GM19328 (cell line): ENCODE data around the gene MBP.

Experiments used
- ATAC-seq: cut with Tn5 transposase; IDR thresholded peaks from one replicate; pipeline ENCODE4 v1.9.1; 2021; ENCODE audit warnings: mild to moderate bottlenecking, moderate library complexity; ENCODE audit not compliant: unreplicated experiment

The MBP gene

DNA sequence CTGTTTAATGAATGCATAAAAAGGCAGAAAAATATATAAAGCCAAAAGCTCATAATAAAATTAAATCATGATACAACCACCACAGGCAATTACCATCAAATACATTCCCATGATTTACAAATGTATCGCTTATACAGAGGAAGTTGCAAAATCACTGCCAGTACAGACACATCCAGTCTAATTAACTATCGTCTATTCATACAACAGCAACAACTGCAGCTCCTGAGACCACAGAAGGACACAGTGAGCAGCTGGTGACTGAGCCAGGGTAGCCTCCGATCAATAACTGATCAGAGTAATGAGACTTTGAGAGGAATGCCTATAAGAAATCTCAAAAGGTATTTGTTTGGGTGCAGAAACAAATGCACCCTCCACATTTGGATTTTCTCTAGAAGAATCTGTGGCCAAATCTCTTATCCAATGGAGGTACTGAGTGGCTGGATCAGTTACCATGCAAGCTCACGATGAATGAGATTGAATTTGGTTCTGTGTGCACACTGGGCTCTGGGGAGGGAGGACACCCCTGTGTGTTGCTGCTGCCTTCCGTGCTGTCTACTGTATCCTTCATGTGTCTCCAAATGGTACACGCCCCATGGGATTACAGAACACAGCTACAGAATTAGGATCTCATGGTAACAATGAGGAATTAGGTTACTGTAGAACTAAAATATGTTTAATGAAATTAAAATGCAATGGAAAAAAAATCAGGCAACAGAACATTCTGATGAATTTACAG is 119.6 kb downstream of the MBP start:
- no peak for ATAC-seq

DNA sequence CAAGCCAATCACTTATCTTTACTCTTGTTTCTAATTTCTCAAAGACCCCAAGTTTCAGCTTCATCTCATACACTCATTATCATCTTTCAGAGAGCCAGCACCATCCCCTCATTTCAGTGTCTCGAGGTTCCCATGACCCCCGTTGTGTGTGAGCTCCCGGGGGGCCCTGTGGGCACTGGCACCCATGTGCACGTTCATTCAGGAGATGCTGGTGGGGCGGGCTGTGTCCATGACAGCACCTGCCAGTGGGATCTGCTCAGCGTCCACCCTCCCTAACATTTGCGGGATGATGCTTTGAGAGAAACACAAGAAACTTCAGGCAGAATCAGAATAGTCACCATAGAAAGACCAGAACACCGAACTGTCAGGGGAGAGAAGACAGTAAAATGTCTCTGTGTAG is 120.5 kb downstream of the MBP start:
- ATAC-seq = no peak

- no peak for ATAC-seq
Measured at GRCh38 chr18:77009675-77010074, 122.9 kb downstream of the MBP start.

- ATAC-seq = no peak
Measured at GRCh38 chr18:77008576-77009315, 123.8 kb downstream of the MBP start.

DNA sequence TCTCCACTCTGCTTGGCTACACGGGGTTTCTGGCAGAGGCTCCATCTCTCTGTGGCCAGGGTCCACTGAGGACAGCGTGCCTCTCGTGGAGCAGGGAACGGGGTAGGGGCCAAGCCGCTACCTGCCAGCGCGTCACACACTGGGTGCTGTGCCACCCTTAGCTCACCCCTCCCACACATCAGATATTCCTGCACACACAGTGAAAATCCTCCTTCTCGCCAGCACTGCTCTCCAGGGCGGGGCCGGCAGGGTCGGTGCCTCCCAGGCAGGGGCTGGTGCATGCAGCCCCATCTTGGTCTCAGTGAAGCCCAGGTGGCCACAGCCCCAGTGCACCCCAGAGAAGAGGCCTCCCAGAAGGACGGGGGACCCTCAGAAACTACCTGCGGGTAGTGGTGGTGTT is 124.6 kb downstream of the MBP start:
- no peak for ATAC-seq

- no peak for ATAC-seq
Measured at GRCh38 chr18:77007251-77007650, 125.3 kb downstream of the MBP start.

DNA sequence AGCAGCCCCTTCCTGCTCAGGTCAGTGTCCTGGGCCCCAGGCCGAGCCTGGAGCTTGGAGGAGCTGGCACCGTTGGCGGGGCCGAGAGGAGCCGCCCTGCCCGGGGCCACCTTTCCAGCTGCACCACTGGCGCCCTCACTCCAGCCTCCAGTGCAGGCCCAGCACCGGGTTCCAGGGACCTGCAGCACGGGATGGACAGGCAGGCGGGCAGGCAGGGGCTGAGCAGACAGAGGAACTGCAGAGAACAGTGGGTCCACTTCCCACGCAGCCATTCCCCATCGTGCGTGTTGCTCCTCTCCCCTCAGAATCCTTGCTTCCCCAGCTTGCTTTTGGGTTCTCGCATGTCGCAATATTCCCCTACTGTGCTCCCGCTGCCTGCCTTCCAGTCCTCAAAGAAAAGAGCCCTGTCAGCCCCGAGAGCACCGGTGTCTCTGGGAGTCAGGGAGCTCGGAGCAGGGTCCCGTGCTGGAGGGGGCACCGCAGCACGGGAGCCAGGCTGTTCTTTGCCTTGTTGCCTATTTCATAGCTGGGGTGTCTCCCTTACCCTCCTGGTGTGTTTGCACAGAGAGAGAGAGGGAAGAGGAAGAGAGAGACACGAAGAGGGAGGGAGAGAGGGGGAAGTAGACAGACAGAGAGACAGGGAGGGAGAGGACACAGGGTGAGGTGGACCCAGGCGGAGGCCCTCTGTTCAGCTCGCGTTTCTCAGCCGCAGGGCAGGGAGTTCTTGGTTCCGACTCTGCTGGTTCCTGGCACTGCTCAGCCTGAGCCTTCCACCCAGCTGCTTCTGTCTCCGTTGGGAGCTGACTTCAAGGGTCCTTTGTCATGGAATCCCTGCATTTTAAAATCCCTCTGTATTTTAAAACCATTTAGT is 126.0 kb downstream of the MBP start:
- ATAC-seq = no peak

- no peak for ATAC-seq
Measured at GRCh38 chr18:77005651-77006195, 126.9 kb downstream of the MBP start.

DNA sequence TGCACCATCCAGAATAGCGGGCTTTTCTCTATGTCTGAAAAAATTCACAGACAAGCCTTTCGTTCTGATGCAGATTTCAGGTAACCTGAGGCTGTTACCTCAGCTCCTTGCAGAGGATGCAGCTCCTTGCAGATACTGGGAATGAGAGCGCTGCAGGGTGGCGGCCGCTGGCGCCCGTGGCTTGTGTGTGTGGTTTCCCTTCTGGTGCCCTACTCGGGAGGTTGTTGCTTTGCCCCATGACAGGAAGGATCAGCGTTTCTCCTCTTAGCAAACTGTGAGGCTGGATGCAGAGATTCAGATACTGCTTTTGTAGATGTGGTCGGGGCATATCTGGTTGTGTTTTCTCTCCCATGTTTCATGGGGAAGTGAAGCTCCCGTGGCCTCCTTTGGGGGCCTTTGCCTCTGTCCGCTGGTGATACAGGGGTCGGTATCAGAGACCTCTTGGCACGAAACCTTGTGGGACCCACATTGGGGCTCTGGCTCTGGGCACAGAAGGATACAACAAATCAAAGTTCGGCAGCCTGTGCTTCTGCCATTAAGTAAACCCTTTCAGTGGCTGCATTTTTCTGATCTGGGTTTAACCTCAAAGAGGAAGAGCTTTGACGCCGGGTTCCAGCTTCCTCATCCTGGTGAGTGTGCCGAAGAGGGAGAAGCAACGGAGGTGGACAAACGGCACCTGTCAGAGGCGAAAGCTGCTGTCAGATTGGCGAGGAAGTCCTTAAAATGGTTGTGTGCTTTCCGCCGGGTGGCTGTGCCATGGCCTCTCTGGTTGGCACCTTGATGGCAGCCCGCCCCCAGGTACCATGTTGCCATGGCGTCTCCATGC is 127.8 kb downstream of the MBP start:
- ATAC-seq = no peak

DNA sequence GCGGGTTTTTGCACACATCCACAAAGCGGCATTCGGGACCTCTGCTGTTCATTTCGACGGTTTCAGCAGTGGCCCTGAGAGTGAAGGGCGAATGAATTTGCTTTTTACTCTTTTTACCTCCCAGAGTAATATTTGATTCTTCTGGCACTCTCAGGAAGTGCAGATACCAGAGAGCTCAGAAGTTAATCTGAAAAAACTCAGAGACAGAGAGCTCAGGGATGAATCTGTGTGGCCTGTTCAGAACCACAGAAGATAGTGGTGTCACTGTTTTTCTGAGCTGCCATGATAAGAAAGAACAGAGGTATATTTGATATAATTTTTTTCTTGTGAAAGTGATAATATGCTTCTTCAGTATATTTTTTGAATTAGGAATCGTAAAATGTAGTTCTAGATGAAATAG is 129.3 kb downstream of the MBP start:
- no peak for ATAC-seq

- ATAC-seq = no peak
Measured at GRCh38 chr18:77002496-77002895, 130.1 kb downstream of the MBP start.

GRCh38 chr18:77001979-77002378 is 130.6 kb downstream of the MBP start:
- ATAC-seq = no peak

- no peak for ATAC-seq
Measured at GRCh38 chr18:77001041-77001440, 131.5 kb downstream of the MBP start.

GRCh38 chr18:77000527-77000926 is 132.1 kb downstream of the MBP start:
- ATAC-seq = no peak

DNA sequence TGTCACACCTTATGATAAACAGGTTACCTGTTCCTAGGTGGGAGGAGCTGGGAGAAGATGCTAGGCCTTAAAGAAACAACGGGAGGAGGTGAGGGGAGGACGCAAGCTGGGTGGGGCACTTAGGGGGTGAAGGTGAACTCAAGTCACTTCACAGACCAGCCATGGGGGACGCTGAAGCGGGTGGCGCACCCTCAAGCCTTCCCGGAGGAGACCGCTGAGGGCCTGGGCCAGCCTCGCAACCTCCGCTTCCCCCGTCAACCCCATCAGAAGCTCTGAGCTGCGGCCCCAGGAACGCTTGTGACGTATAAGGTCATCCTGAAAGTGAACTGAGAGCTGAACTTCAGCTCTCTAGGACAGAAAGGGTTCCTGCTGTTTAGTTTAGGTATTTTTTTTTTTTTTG is 133.5 kb downstream of the MBP start:
- ATAC-seq = no peak

- ATAC-seq = no peak
Measured at GRCh38 chr18:76997951-76998808, 134.4 kb downstream of the MBP start.

DNA sequence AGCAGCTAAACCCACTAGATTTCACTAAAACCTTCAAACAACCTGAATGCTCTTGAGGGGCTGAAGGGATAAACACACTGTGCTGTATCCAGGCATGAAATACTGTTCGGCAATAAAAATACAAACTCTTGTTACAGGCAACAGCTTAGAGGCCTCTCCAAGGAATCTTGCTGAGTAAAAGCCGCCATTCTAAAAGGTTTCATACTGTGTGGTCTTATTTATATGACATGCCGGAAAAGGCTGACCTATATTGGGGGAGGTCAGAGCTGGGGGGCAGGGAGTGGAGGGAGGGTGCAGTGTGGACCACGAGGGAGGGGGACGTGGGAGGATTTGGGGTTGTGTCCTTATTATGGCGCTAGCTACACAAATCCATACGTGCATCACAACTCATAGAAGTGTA is 136.2 kb downstream of the MBP start:
- no peak for ATAC-seq

GRCh38 chr18:76995896-76996295 is 136.7 kb downstream of the MBP start:
- ATAC-seq = no peak

- no peak for ATAC-seq
Measured at GRCh38 chr18:76994086-76994654, 138.4 kb downstream of the MBP start.
